ENCODE results near the gene SMPD1.

SMPD1 gene

GRCh38 chr11:6365659-6366058 lies 24.6 kb upstream of the SMPD1 start (continued):
- TF ChIP-seq REST (tag by site-specific recombination; IDR thresholded peaks at IDR 0.05) (no peak), GLIS1 (tag by site-specific recombination; IDR thresholded peaks at IDR 0.05) (no peak)

GRCh38 chr11:6371825-6372224 lies 18.4 kb upstream of the SMPD1 start:
- POLR2A ChIA-PET: interaction anchor here (1.1 kb wide), 1 partner anchor 18 kb away, joined by 3 read pairs; the partner anchor contains the start of gene SMPD1
- CTCF ChIA-PET: interaction anchor here (0.6 to 2.5 kb wide), 5 partner anchors 10 to 383 kb away, joined by 3 to 27 read pairs (median 3); no protein-coding TSS in a partner anchor

GRCh38 chr11:6377902-6378639 lies 12.2 kb upstream of the SMPD1 start:
- POLR2A ChIA-PET: interaction anchor here (1.0 to 1.5 kb wide), 3 partner anchors 97 to 305 kb away, joined by 3 to 11 read pairs (median 5); partner anchors contain the start of genes ARFIP2, MRPL17 and TIMM10B
- Histone ChIP-seq H3K36me3 (ENCODE audit: control insufficient read depth in 2 of 2, insufficient read depth in 1 of 2, low read length in 2 of 2) (no peaks in the 10 kb centered on the region), H3K9me3 (ENCODE audit: control insufficient read depth, insufficient read depth, low read depth, low read length) (no peaks in the 10 kb centered on the region), H3K27ac (ENCODE audit: extremely low read depth, low read depth, low read length) (no peak overlapping the region), H3K4me3 (ENCODE audit: low read depth, low read length) (no peak overlapping the region), H3K4me1 (ENCODE audit: control insufficient read depth, insufficient read depth, low read length) (no peaks in the 10 kb centered on the region)
- CTCF ChIA-PET: interaction anchor here (0.5 to 9.6 kb wide), 36 partner anchors 10 to 383 kb away, joined by 3 to 228 read pairs (median 8); partner anchors contain the start of genes HPX, MRPL17 and TRIM3
- TF ChIP-seq KLF10 (tag by site-specific recombination; IDR thresholded peaks at IDR 0.05) (no peak), ZNF404 (tag by site-specific recombination; IDR thresholded peaks at IDR 0.05) (no peak), ZSCAN5A (tag by site-specific recombination; IDR thresholded peaks at IDR 0.05) (no peak), INSM2 (tag by site-specific recombination; IDR thresholded peaks at IDR 0.05) (no peak), ZNF521 (tag by site-specific recombination; IDR thresholded peaks at IDR 0.05) (no peak), ZNF157 (tag by site-specific recombination; IDR thresholded peaks at IDR 0.05) (no peak), ZNF391 (tag by site-specific recombination; IDR thresholded peaks at IDR 0.05; ENCODE audit: borderline replicate concordance, low read depth) (no peak), REPIN1 (tag by site-specific recombination; IDR thresholded peaks at IDR 0.05; ENCODE audit: low read depth) (no peak), ZNF530 (tag by site-specific recombination; IDR thresholded peaks at IDR 0.05; ENCODE audit: low read depth) (no peak), ZFHX2 (tag by site-specific recombination; conservative IDR thresholded peaks at IDR 0.05) (no peak), ZNF514 (tag by site-specific recombination; IDR thresholded peaks at IDR 0.05) (no peak), ZNF654 (tag by site-specific recombination; IDR thresholded peaks at IDR 0.05; ENCODE audit: low read depth) (no peak), GLIS1 (tag by site-specific recombination; IDR thresholded peaks at IDR 0.05) (no peak), ATF2 (tag by site-specific recombination; IDR thresholded peaks at IDR 0.05; ENCODE audit: low read depth) (no peak), ZNF266 (tag by site-specific recombination; IDR thresholded peaks at IDR 0.05; ENCODE audit: low read depth) (no peak)

More at GRCh38 chr11:6371825-6372224, 18.4 kb upstream of the SMPD1 start:
- no peak overlapping the region for H3K27ac ChIP-seq (ENCODE audit: extremely low read depth, low read depth, low read length)
- no peak for TF ChIP-seq ZNF600 (tag by site-specific recombination; IDR thresholded peaks at IDR 0.05)
- no peak for TF ChIP-seq ZNF274 (IDR thresholded peaks at IDR 0.05; ENCODE audit: low read length)
- no peak for TF ChIP-seq ZNF274 (tag by site-specific recombination; IDR thresholded peaks at IDR 0.05; ENCODE audit: borderline replicate concordance)
- TF ChIP-seq TRIM28 (IDR thresholded peaks at IDR 0.05; ENCODE audit: borderline replicate concordance, low read length): no peak
- TF ChIP-seq ZNF211 (tag by site-specific recombination; IDR thresholded peaks at IDR 0.05; ENCODE audit: low read depth): no peak
- TF ChIP-seq ZNF529 (tag by site-specific recombination; IDR thresholded peaks at IDR 0.05; ENCODE audit: insufficient replicate concordance): no peak
- no peak for TF ChIP-seq ZNF404 (tag by site-specific recombination; IDR thresholded peaks at IDR 0.05)
- no peak for TF ChIP-seq RBAK (tag by site-specific recombination; IDR thresholded peaks at IDR 0.05)
- H3K36me3 ChIP-seq (ENCODE audit: control insufficient read depth in 2 of 2, insufficient read depth in 1 of 2, low read length in 2 of 2): no peaks in the 10 kb centered on the region
- no peaks in the 10 kb centered on the region for H3K4me1 ChIP-seq (ENCODE audit: control insufficient read depth, insufficient read depth, low read length)
- no peak overlapping the region for H3K4me3 ChIP-seq (ENCODE audit: low read depth, low read length)
- H3K9me3 ChIP-seq (ENCODE audit: control insufficient read depth, insufficient read depth, low read depth, low read length): no peaks in the 10 kb centered on the region
